K562 (cell line): ENCODE data around the gene PSMB8. TPM values are rescaled to one million over a fixed set of nuclear protein-coding genes. Genes with fewer than 3 reads are reported as not detected.

ENCODE experiments used
- CTBP1 ChIP-seq: fragments of 450-650 bp; IDR thresholded peaks from 2 replicates; pipeline ENCODE4 v1.6.1; 2016; ENCODE audit warnings: borderline replicate concordance
- DDX20 ChIP-seq: fragments of 450-650 bp; IDR thresholded peaks from 2 replicates; pipeline ENCODE4 v1.6.1; 2016; ENCODE audit warnings: missing genetic modification characterization, low read depth, mild to moderate bottlenecking, missing compliant biosample characterization, moderate library complexity
- PHF8 ChIP-seq: fragments of 200-600 bp; sonication (generic); IDR thresholded peaks from 2 replicates; pipeline ENCODE4 v1.6.1; 2012; ENCODE audit warnings: mixed run types, mild to moderate bottlenecking, inconsistent platforms, low read length, moderate library complexity, borderline replicate concordance
- RFX5 ChIP-seq: IDR thresholded peaks from 2 replicates; pipeline ENCODE4 v1.6.1; 2011; ENCODE audit warnings: low read depth, mild to moderate bottlenecking, improper control_type of control experiment, low read length
- SLC30A9 ChIP-seq: fragments of 250-450 bp; sonication (Bioruptor Pico); IDR thresholded peaks from 2 replicates; pipeline ENCODE4 v1.8.0; 2022; ENCODE audit warnings: mild to moderate bottlenecking, moderate library complexity
- SPI1 ChIP-seq: IDR thresholded peaks from 2 replicates; pipeline ENCODE4 v1.6.1; 2011; ENCODE audit warnings: low read depth, low read length, control low read depth, borderline replicate concordance
- SRSF3 ChIP-seq: fragments of 200-400 bp; formaldehyde crosslinking; IDR thresholded peaks from 2 replicates; pipeline ENCODE4 v1.6.1; 2016; ENCODE audit warnings: mild to moderate bottlenecking, low read length, moderate library complexity; ENCODE audit not compliant: insufficient read depth
- WHSC1 ChIP-seq: IDR thresholded peaks from one replicate; pipeline ENCODE4 v1.6.1; 2012; ENCODE audit warnings: low read length, control low read depth, inconsistent platforms
- ZBTB17 ChIP-seq: fragments of 450-650 bp; formaldehyde crosslinking; IDR thresholded peaks from 2 replicates; pipeline ENCODE4 v1.4.0; 2020; ENCODE audit warnings: mild to moderate bottlenecking
- ZBTB49 ChIP-seq: sonication (generic); formaldehyde crosslinking; IDR thresholded peaks from 2 replicates; pipeline ENCODE4 v1.8.0; 2022; ENCODE audit warnings: missing genetic modification reagents, mild to moderate bottlenecking, borderline replicate concordance
- polyA plus RNA-seq, 8 experiments: library from polyadenylated mRNA; depleted of rRNA in 4 of 8; stranded (reverse) in 5 of 8; unstranded in 3 of 8; fragments of >200 nt; fragmentation: Nextera tagmentation in 2 of 8; fragmentation: Illumina TruSeq in 1 of 8; extraction: Ambion mirVana in 2 of 8; extraction: Trizol in 1 of 8; gene quantifications; 2 replicates each; pipeline versions ENCODE4 v1.2.1 to v1.2.3, GENCODE V29; 2011 to 2014; ENCODE audit warnings: inconsistent platforms in 1 of 8, missing spikeins in 1 of 8
- total RNA-seq, 7 experiments: library from RNA; depleted of rRNA in 6 of 7; stranded (reverse); fragments of >200 nt in 6 of 7; fragmentation: Illumina TruSeq in 2 of 7; extraction: Trizol in 2 of 7; gene quantifications; 2 replicates each; pipeline versions ENCODE4 v1.2.1 to v1.2.3, GENCODE V29; 2011 to 2021; ENCODE audit warnings: low replicate concordance in 1 of 7

The PSMB8 gene
- total and polyA plus RNA-seq, 9 of the 15 experiments (the other 6 are each of a cell fraction or from before 2014, with no cell fraction given) = 0.71 to 4.0 (median 2.4) TPM

DNA sequence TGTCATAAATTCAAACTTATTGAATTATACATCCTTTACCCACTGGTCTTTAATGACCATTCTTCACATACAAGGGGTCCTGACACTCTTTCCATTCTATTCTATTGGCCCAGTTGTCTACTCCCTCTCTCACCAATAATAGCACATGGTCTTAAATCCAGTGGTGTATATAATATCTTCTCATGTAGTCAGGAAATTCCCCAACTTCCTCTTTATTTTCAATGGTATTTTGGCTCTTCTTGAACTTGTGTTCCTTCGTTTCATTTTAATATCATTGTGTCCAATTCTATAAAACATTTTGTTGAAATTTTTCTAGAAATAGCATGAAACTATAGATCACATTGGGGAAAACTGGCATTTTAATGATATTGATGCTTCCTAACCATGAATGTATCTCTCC is 47.0 kb upstream of the PSMB8 start (continued):
- TF ChIP-seq CTBP1 (no peak), RFX5 (no peak), WHSC1 (no peak), SPI1 (no peak), PHF8 (no peak), ZBTB49 (CRISPR knock-in tag) (no peak), SLC30A9 (CRISPR knock-in tag) (no peak), DDX20 (tag) (no peak), SRSF3 (no peak), ZBTB17 (no peak)
